ENCODE data around the gene ATP2B2. TPM values are rescaled to one million over a fixed set of nuclear protein-coding genes. Genes with fewer than 3 reads are reported as not detected.

ATP2B2 gene
- total RNA-seq, 2 experiments from 2014 or later: not detected

GRCh38 chr3:10319804-10320203 lies 185.6 kb downstream of the ATP2B2 start:
- Mint-ChIP-seq H3K27ac (peak overlapping the region; percentile 86), H3K4me1 (peaks cover 26% of the 10 kb centered on the region), H3K27me3 (peaks cover 4% of the 10 kb centered on the region), H3K36me3 (ENCODE audit: low read depth) (peaks cover 16% of the 10 kb centered on the region), H3K4me3 (peak overlapping the region; percentile 89), H3K9me3 (no peaks in the 10 kb centered on the region)
- no peak for DNase-seq
- CTCF ChIA-PET: interaction anchor here (1.8 to 3.3 kb wide), 3 partner anchors 15 to 56 kb away, joined by 8 to 20 read pairs (median 9); no protein-coding TSS in a partner anchor
- POLR2A ChIA-PET: interaction anchor here (1.0 to 1.7 kb wide), 6 partner anchors 72 to 527 kb away, joined by 3 to 7 read pairs (median 4); partner anchors contain the start of genes ARPC4 and TADA3

DNA sequence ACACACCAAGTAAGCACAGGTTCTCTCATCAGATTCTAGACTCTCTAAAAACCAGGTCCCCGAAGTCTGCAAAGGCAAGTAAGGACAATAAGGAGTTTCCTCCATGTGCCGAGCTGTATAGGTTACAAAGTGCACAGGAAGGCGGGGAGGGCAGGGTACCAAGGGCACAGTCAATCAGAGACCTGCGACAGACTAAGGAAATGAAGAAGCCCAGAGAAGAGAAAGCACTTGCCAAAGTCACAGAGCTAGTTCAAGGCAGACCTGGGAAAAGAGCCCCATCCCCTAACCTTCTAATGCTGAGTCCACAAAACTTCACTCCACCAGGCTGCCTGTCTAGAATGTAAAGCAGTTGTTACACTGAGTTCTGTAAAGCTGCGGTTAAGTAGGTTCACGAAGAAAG lies 186.1 kb downstream of the ATP2B2 start:
- CTCF ChIA-PET: interaction anchor here (3.1 kb wide), 1 partner anchor 15 kb away, joined by 8 read pairs; no protein-coding TSS in a partner anchor
- Mint-ChIP-seq H3K36me3 (ENCODE audit: low read depth) (peaks cover 21% of the 10 kb centered on the region), H3K27ac (peak overlapping the region; percentile 60), H3K9me3 (no peaks in the 10 kb centered on the region), H3K27me3 (no peaks in the 10 kb centered on the region), H3K4me3 (peak overlapping the region; percentile 63), H3K4me1 (peaks cover 26% of the 10 kb centered on the region)
- DNase-seq: no peak
- POLR2A ChIA-PET: interaction anchor here (1.0 to 1.2 kb wide), 2 partner anchors 70 to 207 kb away, joined by 3 to 5 read pairs; no protein-coding TSS in a partner anchor

GRCh38 chr3:10317961-10318350 lies 187.4 kb downstream of the ATP2B2 start:
- CTCF ChIA-PET: no interaction called here

GRCh38 chr3:10317311-10317960 lies 187.9 kb downstream of the ATP2B2 start:
- ChIA-PET CTCF (no interaction called here), POLR2A (no interaction called here)
- no peak for DNase-seq
- H3K36me3 Mint-ChIP-seq (ENCODE audit: low read depth): peaks cover 28% of the 10 kb centered on the region
- H3K9me3 Mint-ChIP-seq: no peaks in the 10 kb centered on the region
- H3K27me3 Mint-ChIP-seq: no peaks in the 10 kb centered on the region
- H3K27ac Mint-ChIP-seq: no peak overlapping the region
- no peak overlapping the region for H3K4me3 Mint-ChIP-seq
- H3K4me1 Mint-ChIP-seq: peaks cover 28% of the 10 kb centered on the region

More at GRCh38 chr3:10317961-10318350, 187.4 kb downstream of the ATP2B2 start:
- DNase-seq: no peak
- Mint-ChIP-seq H3K36me3 (ENCODE audit: low read depth) (peaks cover 24% of the 10 kb centered on the region), H3K4me1 (peaks cover 28% of the 10 kb centered on the region), H3K27me3 (no peaks in the 10 kb centered on the region), H3K4me3 (no peak overlapping the region), H3K9me3 (no peaks in the 10 kb centered on the region), H3K27ac (no peak overlapping the region)
- POLR2A ChIA-PET: no interaction called here

- no peaks in the 10 kb centered on the region for H3K9me3 Mint-ChIP-seq
- no peak for DNase-seq
- ChIA-PET CTCF (no interaction called here), POLR2A (interaction anchor here (1.6 kb wide), 1 partner anchor 30 kb away, joined by 3 read pairs; no protein-coding TSS in a partner anchor)
- no peak overlapping the region for H3K4me3 Mint-ChIP-seq
- no peak overlapping the region for H3K27ac Mint-ChIP-seq
- H3K27me3 Mint-ChIP-seq: no peaks in the 10 kb centered on the region
- peaks cover 42% of the 10 kb centered on the region for H3K36me3 Mint-ChIP-seq (ENCODE audit: low read depth)
- H3K4me1 Mint-ChIP-seq: peaks cover 24% of the 10 kb centered on the region
Measured at GRCh38 chr3:10315771-10316344, 189.5 kb downstream of the ATP2B2 start.

DNA sequence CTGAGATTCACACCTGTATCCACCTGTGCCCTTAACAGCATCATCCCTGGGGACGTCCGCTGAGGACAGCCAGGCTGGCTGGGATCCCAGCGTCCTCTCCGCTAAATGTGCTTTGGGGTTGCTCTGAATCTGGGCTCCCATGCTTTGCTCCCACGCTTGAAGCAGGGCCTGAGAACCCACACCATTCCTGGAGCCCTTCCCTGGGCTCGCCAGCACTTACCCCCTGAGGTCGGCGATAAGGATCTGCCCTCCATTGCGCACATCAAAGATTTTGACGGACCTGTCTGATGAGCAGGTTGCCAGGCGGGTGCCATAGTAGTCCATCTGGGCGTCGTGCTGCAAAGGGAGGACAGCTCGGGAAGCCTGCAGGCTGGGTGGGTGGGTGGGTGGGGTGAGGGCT lies 190.3 kb downstream of the ATP2B2 start:
- Mint-ChIP-seq H3K9me3 (no peaks in the 10 kb centered on the region), H3K36me3 (ENCODE audit: low read depth) (peaks cover 48% of the 10 kb centered on the region), H3K27me3 (no peaks in the 10 kb centered on the region), H3K4me1 (peaks cover 22% of the 10 kb centered on the region), H3K4me3 (no peak overlapping the region), H3K27ac (no peak overlapping the region)
- CTCF ChIA-PET: no interaction called here
- POLR2A ChIA-PET: interaction anchor here (1.6 kb wide), 1 partner anchor 29 kb away, joined by 3 read pairs; no protein-coding TSS in a partner anchor
- DNase-seq: no peak

DNA sequence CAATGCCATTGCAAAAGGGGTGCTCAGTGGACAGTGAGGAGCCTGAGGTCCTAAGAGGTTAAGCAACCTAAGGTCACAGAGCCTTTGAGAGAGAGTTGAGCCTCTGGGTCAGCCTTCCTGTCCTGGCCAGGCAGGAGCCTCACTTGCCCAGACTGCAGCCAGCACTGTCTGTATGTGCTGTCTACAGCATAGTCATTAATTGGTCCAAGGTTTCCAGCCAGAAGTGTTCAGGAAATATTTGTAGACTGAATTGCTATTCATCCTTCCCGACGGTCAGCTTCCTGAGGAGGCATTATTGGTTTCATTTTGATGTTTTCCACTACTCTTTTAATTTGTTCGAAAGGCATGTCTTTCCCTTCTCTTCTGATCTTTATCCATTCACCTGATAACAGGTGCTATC lies 192.5 kb downstream of the ATP2B2 start:
- Mint-ChIP-seq H3K27ac (no peak overlapping the region), H3K4me3 (no peak overlapping the region), H3K9me3 (no peaks in the 10 kb centered on the region), H3K27me3 (no peaks in the 10 kb centered on the region), H3K4me1 (peaks cover 5% of the 10 kb centered on the region), H3K36me3 (ENCODE audit: low read depth) (peaks cover 57% of the 10 kb centered on the region)
- CTCF ChIA-PET: no interaction called here
- DNase-seq: no peak
- POLR2A ChIA-PET: interaction anchor here (1.0 kb wide), 1 partner anchor 380 kb away, joined by 3 read pairs; no protein-coding TSS in a partner anchor

DNA sequence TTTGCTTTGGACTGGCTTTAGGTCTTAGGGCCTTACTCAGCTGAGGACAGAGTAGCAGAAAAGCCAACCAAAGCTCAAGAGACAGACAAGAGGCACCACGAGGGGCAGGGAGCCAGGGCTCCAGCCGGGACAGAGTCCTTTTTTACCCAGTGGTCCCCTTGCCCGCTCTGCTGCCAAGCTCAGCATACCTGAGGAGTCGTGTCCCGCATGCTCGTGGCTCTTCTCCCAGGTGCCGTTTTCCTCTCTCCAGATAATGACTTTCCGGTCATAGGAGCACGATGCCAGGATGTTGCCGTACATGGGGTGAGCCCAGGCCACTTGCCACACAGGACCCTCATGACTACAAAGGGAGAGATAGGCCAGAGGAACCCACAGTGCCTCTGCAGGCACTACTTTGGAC lies 193.0 kb downstream of the ATP2B2 start:
- Mint-ChIP-seq H3K27me3 (no peaks in the 10 kb centered on the region), H3K36me3 (ENCODE audit: low read depth) (peaks cover 62% of the 10 kb centered on the region), H3K4me1 (peaks cover 5% of the 10 kb centered on the region), H3K9me3 (no peaks in the 10 kb centered on the region), H3K4me3 (no peak overlapping the region), H3K27ac (no peak overlapping the region)
- ChIA-PET POLR2A (no interaction called here), CTCF (interaction anchor here (0.6 kb wide), 1 partner anchor 10 kb away, joined by 3 read pairs; no protein-coding TSS in a partner anchor)
- DNase-seq: no peak

DNA sequence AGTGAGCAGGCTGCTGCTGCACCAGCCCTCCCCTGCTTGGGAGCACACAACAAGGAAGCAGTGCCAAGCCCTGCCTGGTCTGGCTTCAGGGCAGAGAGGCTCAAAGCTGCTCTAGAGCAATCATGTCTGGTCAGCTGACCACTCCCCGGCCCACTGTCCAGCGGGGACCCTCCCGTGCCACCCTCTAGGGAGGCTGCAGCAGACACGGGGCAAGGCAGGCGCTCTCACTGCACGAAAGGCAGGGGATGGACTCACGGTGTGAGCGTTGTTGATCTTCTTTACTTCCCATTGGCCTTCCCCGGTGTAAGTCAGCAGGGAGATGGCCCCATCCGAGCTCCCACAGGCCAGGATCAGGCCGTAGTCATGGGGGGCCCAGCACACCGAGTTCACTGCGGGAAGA lies 193.7 kb downstream of the ATP2B2 start:
- no peak overlapping the region for H3K4me3 Mint-ChIP-seq
- H3K4me1 Mint-ChIP-seq: peaks cover 5% of the 10 kb centered on the region
- no peak for DNase-seq
- CTCF ChIA-PET: interaction anchor here (0.6 kb wide), 1 partner anchor 11 kb away, joined by 3 read pairs; no protein-coding TSS in a partner anchor
- no peaks in the 10 kb centered on the region for H3K9me3 Mint-ChIP-seq
- H3K27ac Mint-ChIP-seq: no peak overlapping the region
- POLR2A ChIA-PET: no interaction called here
- peaks cover 63% of the 10 kb centered on the region for H3K36me3 Mint-ChIP-seq (ENCODE audit: low read depth)
- H3K27me3 Mint-ChIP-seq: no peaks in the 10 kb centered on the region

GRCh38 chr3:10310578-10310977 lies 194.8 kb downstream of the ATP2B2 start:
- Mint-ChIP-seq H3K27ac (no peak overlapping the region), H3K36me3 (ENCODE audit: low read depth) (peaks cover 66% of the 10 kb centered on the region), H3K9me3 (no peaks in the 10 kb centered on the region), H3K27me3 (no peaks in the 10 kb centered on the region), H3K4me3 (no peak overlapping the region), H3K4me1 (peaks cover 5% of the 10 kb centered on the region)
- DNase-seq: no peak
- ChIA-PET POLR2A (no interaction called here), CTCF (no interaction called here)

DNA sequence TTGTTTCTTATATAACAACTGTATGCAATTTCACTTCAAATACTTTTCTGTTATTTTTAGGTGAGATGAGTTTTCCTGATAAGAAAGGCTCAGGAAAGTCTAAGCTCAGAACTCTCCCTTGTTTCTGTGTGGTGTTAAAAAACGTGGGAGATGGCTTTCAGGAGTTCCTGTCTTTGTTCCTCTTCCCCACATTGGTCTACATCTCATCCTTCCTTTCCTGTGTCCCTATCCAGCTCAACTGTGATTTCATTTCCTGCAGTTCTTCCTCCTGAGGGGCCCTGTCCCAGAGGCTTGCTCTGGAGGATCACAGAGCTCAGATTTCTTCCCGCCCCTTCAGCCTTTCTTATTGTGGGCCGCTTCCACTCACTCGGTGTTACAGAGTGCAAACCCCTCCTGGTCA lies 195.7 kb downstream of the ATP2B2 start:
- Mint-ChIP-seq H3K27ac (no peak overlapping the region), H3K36me3 (ENCODE audit: low read depth) (peaks cover 71% of the 10 kb centered on the region), H3K9me3 (no peaks in the 10 kb centered on the region), H3K4me1 (peaks cover 5% of the 10 kb centered on the region), H3K4me3 (no peak overlapping the region), H3K27me3 (no peaks in the 10 kb centered on the region)
- ChIA-PET POLR2A (no interaction called here), CTCF (interaction anchor here (0.7 kb wide), 1 partner anchor 12 kb away, joined by 3 read pairs; no protein-coding TSS in a partner anchor)
- no peak for DNase-seq

DNA sequence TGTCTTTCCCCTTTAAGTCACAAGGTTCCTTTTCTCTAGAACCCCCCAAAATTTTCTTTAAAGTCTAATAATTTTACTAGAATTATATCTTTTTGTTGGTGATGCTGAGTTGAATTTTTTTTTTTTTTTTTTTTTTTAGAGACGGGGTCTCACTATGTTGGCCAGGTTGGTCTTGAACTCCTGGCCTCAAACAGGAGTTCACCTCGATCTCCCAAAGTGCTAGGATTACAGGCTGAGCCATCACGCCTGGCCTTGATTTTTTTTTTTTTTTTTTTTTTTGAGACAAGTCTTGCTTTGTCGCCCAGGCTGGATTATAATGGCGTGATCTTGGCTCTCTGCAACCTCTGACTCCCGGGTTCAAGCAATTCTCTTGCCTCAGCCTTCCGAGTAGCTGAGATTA lies 196.7 kb downstream of the ATP2B2 start:
- H3K27ac Mint-ChIP-seq: no peak overlapping the region
- no peak overlapping the region for H3K4me3 Mint-ChIP-seq
- H3K27me3 Mint-ChIP-seq: no peaks in the 10 kb centered on the region
- H3K36me3 Mint-ChIP-seq (ENCODE audit: low read depth): peaks cover 72% of the 10 kb centered on the region
- ChIA-PET CTCF (no interaction called here), POLR2A (no interaction called here)
- H3K9me3 Mint-ChIP-seq: no peaks in the 10 kb centered on the region
- no peak for DNase-seq
- peaks cover 5% of the 10 kb centered on the region for H3K4me1 Mint-ChIP-seq

DNA sequence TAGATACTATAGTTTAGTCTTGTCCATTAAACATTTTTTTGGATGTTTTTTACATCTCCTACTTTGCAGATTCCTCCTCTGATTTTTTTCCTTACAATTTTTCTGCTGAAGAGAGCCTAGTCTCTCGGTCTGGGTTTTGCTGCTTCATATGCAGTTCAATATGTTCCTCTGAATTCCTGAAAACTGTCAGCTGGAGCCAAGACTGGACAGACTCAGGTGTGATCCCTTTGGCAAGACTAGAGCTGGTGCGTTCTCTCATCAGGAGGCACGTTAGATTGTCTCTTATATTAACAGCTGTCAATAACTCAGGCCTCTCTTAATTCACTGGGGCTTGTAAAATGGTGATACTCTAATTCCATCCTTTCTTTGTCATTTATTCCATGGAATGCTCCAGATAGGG lies 199.2 kb downstream of the ATP2B2 start:
- H3K9me3 Mint-ChIP-seq: no peaks in the 10 kb centered on the region
- peaks cover 77% of the 10 kb centered on the region for H3K36me3 Mint-ChIP-seq (ENCODE audit: low read depth)
- H3K4me1 Mint-ChIP-seq: peaks cover 4% of the 10 kb centered on the region
- no peak for DNase-seq
- no peak overlapping the region for H3K27ac Mint-ChIP-seq
- ChIA-PET CTCF (no interaction called here), POLR2A (interaction anchor here (1.1 to 1.4 kb wide), 2 partner anchors 15 to 122 kb away, joined by 3 to 10 read pairs; partner anchors contain the start of gene SEC13)
- H3K4me3 Mint-ChIP-seq: no peak overlapping the region
- no peaks in the 10 kb centered on the region for H3K27me3 Mint-ChIP-seq
